ENCODE results near the gene TBCD. TPM values are rescaled to one million over a fixed set of nuclear protein-coding genes. Genes with fewer than 3 reads are reported as not detected.
"Not testable (repeated sequence)": the region's sequence is repeated elsewhere in the genome, so short reads cannot be mapped to it uniquely, and the experiment has no call there.

TBCD gene
- polyA plus RNA-seq, 3 donors: 54.0 to 58.6 (median 58.1) TPM

DNA sequence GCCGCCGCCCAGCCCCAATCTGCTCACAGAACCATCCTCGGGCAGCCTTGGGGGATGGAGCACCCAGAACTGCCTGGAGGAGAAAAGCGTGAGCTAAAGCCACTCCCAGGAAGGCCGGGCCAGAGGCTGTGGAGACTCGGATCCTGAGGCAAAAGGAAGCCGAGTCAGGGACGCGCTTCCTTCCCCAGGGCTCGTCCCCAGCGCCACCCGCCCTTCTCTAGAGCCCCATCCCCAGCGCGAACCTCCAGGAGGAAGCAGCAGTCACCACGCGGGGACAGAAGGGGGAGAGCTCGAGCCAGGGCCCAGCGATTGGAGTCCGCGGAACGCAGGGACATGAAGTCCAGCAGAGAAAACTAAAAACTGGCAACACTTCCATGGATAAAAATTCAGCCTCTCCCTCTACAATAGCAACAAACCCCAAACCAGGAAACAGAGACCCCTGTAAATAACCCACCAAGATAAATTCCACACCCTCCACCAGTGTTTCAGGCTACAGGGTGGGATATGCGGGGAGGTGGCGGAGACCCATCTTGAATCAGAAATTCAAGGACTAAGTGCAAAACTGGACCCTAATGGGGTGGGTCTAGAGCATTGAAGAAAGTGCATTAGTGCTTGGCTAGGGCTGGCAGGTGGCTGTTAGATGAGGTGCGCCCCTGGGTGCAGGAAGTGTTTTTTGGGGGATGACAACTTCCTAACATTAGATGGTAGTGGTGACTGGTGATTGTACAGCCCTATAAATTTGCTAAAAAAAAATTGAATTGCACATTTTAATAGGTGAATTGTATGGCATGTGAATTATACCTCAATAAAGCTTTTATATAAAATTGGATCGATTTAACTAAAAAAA is 211.5 kb downstream of the TBCD start:
- DNase-seq (ENCODE audit: low read depth in 3 of 3, low spot score in 2 of 3): peak in 1 of 3 donors; percentile 63

DNA sequence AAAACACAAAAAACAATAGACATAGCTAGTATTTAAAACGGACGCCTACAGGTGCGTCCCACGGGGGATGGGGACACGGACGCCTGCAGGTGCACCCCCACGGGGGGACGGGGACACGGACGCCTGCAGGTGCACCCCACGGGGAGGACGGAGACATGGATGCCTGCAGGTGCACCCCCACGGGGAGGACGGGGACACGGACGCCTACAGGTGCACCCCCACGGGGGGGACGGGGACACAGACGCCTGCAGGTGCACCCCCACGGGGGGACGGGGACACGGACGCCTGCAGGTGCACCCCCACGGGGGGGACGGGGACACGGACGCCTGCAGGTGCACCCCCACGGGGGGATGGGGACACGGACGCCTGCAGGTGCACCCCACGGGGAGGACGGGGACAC is 212.6 kb downstream of the TBCD start:
- DNase-seq (ENCODE audit: low read depth in 3 of 3, low spot score in 2 of 3): not testable (repeated sequence)

DNA sequence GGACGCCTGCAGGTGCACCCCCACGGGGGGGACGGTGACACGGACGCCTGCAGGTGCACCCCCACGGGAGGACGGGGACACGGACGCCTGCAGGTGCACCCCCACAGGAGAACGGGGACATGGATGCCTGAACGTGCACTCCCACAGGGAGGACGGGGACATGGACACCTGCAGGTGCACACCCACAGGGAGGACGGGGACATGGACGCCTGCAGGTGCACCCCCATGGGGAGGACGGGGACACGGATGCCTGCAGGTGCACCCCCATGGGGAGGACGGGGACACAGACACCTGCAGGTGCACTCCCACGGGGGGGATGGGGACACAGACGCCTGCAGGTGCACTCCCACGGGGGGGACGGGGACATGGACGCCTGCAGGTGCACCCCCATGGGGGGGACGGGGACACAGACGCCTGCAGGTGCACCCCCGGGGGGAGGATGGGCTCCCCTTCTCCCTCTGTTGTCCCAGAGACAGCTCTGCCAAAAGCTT is 213.0 kb downstream of the TBCD start:
- DNase-seq (ENCODE audit: low read depth in 3 of 3, low spot score in 2 of 3): no peak

DNA sequence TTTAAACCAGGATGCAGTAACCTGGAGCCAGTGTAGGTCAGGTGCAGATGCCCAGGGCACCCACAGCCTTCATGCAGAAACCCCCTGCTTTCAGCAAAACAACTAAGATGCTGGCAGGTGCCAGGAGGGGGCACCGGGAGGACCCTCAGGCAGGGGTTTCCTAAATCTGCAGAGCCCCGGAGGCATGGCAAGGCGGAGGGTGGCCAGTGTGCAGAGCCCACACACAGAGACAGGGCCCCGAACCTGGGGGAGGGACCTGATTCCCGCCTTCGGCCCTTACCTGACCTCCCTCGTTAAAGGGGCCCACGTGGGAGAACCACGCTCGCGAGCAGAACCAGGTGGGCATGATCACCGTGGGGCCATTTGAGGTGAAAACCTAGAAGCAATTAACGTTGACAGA is 213.5 kb downstream of the TBCD start:
- no peak for DNase-seq (ENCODE audit: low read depth in 3 of 3, low spot score in 2 of 3)

DNA sequence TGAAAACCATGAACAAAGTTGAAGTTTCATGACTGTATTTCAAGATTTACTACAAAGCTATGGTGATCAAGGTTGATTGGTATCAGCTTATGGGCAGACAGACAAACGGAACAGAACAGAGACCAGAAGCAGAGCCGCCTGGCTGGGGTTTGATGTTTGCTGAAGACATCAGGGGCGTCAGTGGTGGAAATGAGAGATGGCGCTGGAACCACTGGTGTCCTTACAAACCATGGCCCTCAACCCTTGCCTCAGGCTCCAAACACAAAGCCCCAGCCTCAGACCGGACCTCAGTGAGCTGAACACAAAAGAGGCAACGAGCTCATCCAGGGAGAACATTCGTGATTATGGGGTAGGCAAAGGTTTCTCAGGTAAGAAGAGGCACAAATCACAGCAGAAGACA is 214.6 kb downstream of the TBCD start:
- no peak for DNase-seq (ENCODE audit: low read depth in 3 of 3, low spot score in 2 of 3)

DNA sequence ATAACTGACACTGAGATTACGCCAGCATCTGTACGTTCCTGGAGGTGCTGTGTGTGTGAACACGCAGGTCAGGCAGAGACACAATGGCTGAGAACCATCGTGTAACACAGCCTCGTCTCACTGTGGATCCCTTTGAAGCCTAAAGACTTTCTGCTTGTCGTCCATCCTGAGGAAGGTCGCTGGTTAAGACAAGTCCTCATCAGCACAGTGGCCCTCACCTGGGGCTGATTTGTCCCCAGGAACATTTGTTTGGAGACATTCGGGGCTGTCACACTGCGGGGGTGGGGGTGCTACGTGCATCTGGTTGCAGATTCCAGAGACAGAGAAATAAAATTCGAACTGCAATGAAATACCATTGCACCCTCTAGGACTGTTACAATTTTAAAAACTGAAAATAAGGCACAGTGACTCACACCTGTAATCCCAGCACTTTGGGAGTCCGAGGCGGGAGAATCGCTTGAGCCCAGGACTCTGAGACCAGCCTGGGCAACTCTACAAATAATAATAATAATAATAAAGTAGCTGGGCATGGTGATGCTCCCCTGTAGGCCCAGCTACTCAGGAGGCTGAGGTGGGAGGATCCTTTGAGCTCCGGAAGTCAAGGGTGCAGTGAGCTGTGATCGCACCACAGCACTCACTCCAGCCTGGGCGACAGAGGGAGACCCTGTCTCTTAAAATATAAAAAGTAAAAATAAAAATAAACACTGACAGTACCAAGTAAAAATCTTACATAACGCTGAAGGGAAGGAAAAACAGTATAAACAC is 215.6 kb downstream of the TBCD start:
- no peak for DNase-seq (ENCODE audit: low read depth in 3 of 3, low spot score in 2 of 3)

DNA sequence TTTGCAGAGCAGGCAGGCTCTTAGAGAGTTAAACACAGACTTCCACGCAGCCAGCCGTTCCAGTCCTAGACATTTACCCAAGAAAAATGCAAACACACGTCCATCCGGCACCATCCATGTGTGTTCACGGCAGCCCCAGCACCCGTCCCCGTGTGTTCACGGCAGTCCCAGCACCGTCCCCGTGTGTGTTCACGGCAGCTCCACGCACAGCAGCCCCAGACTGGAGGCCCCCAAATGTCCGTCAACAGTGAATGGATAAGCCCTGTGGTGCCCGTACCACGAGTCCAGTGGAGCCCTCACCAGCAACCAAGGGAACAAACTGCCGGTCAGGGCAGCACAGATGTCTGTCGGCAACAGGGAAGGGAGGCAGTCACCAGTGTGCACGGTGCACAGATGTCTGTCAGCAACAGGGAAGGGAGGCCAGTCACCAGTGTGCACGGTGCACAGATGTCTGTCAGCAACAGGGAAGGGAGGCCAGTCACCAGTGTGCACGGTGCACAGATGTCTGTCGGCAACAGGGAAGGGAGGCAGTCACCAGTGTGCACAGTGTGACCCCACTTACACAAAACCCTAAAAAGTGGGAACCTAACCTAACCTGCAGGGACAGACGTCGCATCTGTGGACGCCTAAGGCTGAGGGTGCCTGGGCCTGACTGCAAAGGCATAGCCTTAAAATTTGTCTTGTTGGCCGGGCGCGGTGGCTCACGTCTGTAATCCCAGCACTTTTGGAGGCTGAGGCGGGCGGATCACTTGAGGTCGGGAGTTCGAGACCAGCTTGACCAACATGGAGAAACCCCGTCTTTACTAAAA is 216.4 kb downstream of the TBCD start:
- DNase-seq (ENCODE audit: low read depth in 3 of 3, low spot score in 2 of 3): not testable (repeated sequence)

DNA sequence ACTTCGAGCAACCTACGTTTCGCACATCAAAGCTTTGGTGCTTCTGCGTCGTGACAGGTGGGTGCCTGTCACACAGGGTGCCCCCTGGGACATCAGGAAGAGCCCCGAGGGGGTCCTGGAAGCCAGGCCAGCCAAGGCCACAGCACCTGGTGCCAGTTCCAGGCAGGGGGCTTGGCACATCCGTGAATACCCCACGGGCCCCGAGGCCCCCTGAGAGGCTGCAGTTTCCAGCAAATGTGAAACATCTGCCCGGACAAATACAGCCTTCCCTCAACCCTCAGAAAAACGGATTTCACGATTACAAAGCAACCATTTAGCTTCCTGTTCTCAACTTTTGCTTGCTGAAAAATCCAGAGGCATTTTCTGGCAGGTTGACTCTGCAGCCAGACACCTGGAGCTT is 218.2 kb downstream of the TBCD start:
- no peak for DNase-seq (ENCODE audit: low read depth in 3 of 3, low spot score in 2 of 3)

DNA sequence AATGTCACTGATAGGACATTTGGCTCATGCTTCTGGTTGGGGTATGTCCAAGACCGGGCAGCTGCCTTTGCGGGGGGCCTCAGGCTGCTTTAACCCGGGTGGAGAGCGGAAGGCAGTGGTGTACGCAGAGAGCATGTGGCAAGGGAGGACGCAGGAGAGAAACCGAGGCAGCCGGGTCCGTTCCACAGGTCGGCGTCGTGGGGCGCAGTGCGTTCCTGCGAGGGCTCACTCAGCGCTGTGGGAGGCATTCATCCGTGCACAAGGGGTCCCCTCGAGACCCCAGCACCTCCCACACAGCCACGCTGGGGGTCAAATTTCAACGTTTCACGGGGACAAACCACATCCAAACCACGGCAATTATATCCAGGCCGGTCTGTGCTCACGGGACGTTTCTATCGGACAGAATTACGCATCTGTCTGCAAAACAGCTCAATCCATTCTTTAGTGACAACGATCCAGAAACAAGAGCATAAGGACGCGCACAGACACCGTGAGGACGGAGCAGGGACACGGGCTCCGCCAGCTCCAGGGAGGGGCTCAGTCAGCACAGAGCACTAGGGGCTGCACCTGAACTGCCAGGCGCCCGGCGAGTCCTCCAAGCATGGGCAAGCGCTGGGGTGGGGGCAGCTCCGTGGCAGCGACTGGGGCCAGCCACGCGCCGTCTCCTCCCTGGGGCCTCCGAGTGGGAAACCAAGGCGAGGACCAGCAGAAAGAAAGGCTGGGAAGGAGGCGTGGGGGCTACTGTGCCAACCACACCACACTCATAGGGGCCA is 219.1 kb downstream of the TBCD start:
- DNase-seq (ENCODE audit: low read depth in 3 of 3, low spot score in 2 of 3): no peak

DNA sequence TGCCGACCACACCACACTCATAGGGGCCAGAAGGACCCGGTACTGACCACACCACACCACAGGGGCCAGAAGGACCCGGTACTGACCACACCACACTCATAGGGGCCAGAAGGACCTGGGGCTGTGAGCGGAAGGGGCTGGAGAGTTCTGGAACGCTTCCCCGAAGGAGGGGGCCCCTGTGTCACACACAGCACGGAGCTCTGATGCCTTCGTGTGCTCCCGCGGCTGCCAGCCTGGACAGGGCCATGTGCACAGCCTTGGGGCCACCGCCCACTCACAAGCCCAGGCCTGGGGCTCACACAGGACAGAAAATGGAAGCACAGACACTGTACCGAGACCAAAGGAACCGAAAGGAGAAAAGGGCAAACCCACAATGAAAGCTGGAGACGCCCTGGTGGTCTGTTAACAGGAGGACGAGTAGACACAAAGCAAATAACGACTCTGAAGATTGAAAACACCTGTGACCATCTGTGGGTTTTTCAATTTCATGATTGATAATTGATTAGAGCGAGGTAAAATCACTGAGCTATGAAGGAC is 221.0 kb downstream of the TBCD start:
- DNase-seq (ENCODE audit: low read depth in 3 of 3, low spot score in 2 of 3): no peak

DNA sequence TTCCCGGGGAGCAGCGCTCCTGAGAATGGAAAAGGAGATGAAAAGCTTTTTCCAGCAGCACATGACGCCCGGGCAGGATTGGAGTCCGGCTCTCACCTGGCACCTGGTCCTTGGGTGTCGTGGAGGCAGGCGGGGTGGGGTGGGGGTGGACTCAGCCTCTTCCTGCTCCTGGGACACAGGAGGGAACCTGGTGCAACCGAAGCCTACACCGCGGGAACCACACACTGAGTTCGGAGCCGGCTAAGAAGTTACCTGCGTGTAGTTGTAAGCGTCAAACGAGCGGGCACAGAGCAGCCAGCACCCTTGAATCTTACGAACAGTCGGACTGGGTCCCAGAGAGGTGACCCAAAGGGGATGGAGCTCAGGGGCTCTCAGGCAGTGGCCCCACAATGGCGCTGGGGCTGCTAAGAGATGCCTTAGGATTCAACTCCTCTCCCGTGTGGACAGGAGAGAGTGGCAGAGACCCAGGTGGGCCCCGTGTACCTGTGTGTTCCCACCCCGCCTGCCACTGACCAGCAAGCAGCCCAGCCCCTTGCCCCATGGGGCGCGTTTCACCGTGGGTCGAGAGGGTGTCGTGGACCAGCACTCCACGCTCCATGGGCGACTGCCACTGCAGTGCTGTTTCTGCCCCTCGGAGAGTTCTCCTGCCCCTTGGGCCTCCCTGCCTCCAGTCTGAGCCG is 221.7 kb downstream of the TBCD start:
- DNase-seq (ENCODE audit: low read depth in 3 of 3, low spot score in 2 of 3): no peak

DNA sequence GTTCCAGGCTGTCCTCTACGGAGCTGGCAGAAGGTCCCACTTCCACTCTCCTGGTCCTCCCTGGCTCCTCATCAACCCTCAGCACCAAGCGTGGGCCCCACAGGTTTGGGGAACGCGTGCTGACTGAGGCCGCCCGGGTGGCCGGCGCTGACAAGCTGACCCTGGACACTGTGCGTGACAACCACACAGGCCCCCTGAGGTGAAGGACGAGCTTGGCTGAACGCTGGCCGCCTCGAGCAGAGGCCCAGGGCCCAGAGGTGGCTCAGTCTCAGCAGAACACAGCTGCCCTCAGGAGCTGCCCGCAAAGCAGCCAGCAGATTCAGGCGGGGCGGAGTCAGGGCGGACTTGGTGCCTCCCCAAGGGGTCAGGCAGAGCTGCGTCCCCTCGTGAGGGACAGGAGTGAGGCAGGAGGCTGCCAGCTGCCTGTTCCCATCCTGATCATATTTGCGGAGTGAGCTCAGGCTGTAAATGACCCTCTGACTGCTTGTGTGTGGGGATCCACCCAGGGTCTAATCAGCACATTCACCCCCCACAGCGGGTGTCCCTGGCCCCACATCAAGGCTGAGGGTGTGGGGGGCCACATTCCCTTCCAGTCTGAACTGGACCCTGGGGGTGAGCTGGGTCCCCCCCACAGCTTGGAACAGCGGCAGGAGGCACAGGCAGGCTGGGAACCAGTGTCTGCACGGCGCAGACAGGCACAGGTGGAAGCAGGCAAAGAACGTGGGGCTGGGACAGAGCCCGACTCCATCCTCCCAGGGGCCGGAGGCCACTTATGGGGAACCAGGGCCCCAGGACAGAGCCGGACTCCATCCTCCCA is 222.5 kb downstream of the TBCD start:
- DNase-seq (ENCODE audit: low read depth in 3 of 3, low spot score in 2 of 3): no peak

DNA sequence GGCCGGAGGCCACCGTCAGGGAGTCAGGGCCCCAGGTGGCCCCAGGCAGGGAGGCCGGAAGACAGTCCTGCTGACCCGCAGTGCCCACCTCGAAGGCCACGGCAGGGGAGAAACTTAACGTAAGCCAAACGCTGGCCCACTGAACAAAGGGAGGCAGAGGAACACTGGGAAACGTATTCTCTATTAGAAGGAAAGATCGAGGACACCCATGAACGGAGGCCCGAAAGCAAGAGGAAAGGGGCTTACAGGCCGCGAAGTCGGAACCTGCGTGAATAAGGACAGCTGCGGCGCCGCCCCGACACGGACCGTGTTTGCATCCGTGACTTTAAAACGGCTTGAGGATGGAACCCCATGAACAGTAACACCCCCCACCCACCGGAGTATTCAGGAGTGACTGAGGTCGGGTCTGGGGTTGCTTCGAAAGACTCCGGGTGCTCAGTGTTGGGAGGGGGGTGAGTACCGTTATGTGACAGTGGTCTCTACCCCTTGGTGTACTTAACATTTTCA is 225.2 kb downstream of the TBCD start:
- DNase-seq (ENCODE audit: low read depth in 3 of 3, low spot score in 2 of 3): no peak

DNA sequence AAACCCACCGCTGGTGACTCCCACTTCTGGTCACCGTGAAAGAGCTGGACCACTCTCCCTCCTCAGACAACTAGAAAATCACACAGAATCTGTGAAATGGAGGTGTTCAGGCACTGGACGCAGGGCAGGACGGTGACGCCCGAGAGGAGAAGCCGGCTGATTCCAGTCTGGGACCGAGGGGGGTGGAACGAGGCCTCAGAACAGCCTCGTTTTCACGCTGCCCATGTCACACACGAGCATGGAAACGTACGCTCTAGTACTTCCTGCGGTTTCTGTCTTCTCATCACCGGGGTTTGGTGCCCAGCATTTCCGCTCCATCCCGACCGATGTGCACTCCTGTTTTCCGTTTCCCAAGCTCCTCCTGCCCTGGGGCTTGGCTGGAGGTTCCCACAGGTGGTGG is 225.7 kb downstream of the TBCD start:
- no peak for DNase-seq (ENCODE audit: low read depth in 3 of 3, low spot score in 2 of 3)

DNA sequence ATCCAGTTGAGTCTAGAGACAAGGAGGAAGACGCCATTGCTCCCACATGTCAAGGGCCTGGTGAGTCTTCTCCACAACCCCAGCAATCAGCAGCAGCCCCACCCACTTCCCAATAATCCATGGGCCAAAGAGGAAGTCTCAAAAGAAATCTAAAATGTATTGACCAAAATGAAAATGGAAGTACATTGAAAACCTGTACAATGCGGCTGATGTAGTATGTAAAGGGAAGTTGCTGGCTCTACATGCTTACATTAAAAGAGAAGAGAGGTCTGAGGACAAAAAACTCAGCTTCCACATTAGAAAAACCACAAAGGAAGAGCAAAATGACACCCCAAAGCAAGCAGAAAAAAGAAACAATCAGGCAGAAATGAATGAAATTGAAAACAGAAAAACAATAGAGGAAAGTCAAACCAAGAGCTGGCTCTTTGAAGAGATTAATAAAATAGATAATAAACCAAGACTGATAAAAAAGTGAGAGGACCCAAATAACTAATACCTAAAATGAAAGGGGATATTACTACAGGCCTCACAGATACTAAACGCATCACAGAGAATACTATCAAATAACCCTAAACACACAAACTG is 227.0 kb downstream of the TBCD start:
- no peak for DNase-seq (ENCODE audit: low read depth in 3 of 3, low spot score in 2 of 3)

DNA sequence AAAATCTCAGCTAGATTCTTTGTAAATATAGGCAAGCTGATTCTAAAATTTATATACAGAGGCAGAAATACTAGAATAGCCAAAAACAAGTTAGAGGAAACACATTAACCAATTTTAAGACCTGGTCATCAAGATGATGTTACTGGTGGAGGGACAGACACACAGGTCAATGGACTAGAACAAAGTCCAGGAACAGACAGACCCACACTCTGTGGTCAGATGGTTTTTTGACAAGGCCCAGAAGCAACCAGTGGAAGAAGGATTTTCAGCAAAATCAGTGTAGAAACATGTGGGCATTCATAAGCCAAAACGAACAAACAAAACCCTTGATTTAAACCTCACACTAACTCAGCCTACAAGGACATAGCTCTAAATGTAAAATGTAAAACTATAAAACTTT is 227.9 kb downstream of the TBCD start:
- DNase-seq (ENCODE audit: low read depth in 3 of 3, low spot score in 2 of 3): no peak

DNA sequence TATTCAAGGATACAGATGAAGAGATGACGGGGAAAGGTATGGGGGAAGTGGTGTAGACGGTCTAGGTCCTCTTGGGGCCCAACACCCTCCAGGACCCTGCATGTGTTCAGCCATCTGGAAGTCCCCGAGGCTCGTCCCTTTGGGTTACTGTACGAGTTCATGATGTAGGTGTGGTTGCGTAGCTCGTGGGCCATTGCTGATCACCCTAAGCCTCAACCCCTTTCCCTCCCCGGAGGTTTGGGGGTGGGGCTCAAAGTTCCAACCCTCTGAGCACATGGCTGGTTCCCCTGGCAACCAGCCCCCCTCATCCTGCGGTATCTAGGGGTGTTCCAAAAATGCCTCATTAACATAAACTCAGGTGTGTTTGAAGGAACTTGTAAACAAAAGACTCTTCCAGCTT is 228.8 kb downstream of the TBCD start:
- DNase-seq (ENCODE audit: low read depth in 3 of 3, low spot score in 2 of 3): no peak

DNA sequence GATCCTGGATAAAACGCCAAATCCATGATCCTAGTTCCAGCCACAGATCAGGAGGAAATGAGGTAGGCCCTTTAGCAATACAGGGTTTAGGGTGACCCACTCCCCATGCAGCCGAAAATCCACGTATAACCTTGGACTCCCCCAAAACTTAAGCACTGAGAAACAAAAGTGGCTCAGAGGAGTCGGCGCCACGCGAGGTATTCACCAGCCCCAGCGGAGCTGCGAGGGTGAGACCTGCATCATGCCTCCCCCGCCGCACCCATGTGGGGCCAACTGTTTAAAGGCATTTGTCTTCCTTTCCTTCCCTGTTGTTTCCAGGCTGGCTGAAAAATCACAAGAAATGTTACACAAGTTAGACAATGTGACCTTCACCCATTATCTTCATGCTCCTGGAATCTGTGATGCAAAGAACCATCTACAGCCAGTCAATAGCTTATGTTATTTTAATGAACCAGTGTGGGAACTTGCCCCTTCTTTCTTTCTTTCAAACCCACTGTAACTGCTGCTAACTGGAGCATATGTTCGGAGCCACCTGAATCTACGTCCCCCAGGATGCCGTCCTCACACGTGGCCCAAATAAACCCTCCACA is 229.4 kb downstream of the TBCD start:
- no peak for DNase-seq (ENCODE audit: low read depth in 3 of 3, low spot score in 2 of 3)

Data from right renal cortex interstitium (tissue), 3 donors.